T-helper 22 cell (primary cell): Measurements from ENCODE around the gene PDE12.
"Not testable (repeated sequence)": the region's sequence is repeated elsewhere in the genome, so short reads cannot be mapped to it uniquely, and the experiment has no call there.

Experiments
- DNase-seq: peaks from one replicate; pipeline ENCODE4 v3.0.0-alpha.2; 2020; ENCODE audit warnings: low read depth

The PDE12 gene

DNA sequence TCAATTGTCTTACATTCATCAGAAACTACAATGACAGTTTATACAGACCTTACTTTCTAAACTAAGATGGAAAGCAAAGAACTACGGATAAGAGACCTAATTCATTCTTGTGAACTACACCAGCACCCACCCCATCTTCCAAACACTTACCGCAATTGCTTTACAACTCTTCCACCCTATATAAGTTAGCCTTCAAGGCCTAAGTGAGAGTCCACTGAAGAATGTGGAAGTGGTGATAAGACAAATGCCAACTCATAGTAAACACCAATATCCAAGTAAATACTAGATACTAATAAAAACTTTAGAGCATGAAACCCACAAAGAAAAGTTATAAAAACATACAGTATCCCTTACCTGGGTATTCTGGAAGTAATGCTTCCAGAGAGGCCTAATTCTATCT is 27.5 kb downstream of the PDE12 start:
- DNase-seq, result no peak

DNA sequence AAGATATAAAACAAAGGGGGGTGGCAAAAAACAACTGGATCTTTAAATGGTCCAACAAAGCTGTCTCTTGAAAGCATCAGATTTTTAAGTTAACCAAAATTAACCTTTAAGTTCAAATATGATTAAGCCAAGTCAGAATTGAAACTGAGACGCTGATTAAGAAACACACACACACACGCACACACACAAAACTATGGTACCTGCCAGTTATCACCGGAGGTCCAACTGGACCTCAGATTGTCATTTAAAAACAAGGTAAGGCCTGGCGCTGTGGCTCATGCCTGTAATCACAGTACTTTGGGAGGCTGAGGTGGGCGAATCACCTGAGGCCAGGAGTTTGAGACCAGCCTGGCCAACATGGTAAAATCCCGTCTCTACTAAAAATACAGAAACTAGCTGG is 30.7 kb downstream of the PDE12 start:
- DNase-seq, result no peak

DNA sequence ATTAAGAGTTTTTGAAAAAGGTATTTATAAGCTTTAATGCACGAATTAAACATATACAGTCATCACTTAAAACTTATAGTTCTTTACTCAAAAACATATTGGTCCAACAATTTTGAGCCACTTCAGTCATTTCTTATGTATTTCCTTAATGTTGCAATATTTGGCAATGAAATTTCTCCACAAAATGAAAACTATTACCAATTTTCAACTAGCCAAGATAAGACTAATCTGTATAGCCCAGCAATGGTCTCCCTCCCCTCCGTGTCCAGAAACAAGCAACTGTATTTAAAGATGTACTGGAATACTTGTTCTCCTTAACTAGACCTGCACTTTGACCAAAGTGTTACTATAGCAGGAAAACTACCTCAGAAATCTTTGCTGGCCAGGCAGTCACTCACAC is 31.8 kb downstream of the PDE12 start:
- no peak for DNase-seq

DNA sequence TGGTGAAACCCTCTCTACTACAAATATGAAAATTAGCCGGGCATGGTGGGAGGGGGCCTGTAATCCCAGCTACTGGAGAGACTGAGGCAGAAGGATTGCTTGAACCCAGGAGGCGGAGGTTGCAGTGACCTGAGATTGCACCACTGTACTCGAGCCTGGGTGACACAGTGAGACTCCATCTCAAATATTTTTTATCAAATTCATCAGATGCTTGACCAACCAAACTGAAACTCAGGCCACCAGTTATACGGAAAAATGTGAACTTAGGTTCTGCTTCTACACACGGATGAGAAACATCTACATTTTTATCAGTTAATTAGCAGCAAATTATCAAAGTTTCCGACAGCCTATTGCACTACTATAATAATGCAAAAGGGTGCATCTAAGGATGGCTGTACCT is 36.2 kb downstream of the PDE12 start:
- no peak for DNase-seq

DNA sequence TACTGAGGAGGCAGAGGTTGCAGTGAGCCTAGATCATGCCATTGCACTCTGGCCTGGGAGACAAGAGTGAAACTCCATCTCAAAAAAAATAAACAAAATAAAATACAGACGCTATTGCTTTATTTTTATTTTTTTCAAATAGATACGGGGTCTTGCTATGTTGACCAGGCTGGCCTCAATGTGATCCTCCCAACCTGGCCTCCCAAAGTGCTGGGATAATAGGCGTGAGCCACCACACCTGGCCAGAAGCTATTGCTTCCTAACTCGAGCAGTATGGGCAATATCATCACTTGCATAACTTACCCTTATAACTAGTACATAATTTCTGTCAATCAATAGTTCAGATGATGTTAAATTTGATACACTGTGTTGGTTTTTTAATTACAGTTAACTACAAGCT is 38.1 kb downstream of the PDE12 start:
- DNase-seq, result no peak

DNA sequence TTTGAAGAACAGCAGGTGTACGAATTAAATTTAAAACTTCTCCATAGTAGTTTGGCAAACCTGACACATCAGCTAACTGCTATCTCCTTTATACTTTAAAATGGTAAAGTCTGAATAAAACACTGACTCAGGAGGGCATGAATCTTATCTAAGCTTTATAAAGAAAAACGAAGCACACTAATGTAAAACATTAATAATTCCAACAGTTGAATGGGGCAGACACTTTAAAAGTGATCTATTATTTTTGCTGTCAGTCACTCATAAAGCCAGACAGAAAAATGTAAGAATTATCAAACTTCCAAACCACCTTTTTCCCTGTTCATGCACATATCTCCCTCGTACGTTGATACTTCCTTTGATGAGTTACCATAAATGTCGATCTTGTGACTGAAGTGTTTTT is 38.5 kb downstream of the PDE12 start:
- no peak for DNase-seq

DNA sequence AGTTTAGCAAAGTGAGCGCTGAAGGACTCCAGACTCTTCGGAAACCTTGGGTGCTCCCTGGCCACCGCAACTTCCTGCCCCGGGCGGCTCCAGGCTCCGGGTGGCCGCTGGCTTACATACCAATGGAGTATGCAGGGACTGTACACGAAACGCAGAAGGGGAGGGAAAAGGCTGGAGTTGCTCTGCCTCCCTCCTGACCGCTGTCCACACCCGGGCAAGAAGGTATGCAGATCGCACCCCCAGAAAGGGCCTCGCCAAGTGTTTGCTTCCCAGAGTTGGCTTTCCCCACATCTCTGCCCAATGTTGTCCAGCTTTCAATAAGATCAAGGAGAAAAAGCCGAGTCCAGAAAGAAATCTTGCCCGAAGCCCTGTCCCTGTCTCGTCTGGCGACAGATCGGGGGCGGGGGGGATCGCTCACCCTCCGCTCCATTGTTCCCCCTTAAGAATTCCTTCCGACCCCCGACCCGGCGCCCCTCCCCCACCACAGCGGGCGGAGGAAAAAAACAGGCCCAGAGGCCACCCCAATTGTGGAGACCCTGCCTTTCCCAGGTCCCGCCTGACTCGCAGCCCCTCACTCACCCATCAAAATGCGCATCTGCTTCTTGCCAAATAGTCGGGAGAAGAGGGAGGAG is 40.5 kb downstream of the PDE12 start:
- peak; percentile 53 for DNase-seq

DNA sequence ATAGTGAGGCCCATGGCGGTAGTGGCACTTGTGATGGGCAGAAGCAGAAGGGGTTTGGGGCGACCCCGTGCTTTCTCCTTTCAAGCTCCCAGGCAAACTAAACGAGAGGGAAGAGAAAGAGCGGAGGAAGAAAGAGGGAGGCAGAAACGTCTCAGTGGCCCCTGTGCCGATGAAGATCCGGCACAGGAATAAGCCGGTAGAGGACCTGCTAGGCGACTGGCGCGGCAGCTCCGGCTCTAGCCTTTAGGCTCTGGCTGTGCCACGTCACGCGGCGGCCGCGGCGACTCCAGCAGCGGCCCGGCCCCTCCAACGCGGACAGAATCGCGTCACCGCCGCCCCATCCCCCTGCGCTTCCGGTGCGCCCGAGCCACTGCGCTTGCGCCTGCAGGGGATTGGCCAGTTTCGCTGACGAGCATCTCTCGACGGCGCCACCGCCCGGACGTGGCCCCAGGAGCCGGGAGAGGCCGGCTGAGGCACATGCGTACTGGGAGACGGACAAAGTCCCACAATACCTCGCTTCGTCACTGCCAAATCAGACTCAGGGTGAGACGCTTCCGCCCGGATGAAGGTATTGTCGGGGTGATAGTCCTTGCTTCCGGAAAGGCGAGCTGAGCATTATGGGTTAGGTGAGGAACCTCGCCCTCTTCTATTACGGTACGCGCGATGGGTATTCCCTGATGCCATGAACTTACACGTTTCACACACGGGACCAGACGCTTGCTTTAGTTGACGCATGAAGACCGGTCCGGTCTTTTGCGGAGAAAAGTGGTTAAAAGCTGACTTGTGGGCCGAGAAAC is 41.3 kb downstream of the PDE12 start, which contains the start of gene ARF4:
Gene ARF4 (minus strand): TSS at position 218 of the 797 bp plus-strand sequence. CDS start 204 bp downstream, at position 14.
- peak; percentile 100 for DNase-seq

DNA sequence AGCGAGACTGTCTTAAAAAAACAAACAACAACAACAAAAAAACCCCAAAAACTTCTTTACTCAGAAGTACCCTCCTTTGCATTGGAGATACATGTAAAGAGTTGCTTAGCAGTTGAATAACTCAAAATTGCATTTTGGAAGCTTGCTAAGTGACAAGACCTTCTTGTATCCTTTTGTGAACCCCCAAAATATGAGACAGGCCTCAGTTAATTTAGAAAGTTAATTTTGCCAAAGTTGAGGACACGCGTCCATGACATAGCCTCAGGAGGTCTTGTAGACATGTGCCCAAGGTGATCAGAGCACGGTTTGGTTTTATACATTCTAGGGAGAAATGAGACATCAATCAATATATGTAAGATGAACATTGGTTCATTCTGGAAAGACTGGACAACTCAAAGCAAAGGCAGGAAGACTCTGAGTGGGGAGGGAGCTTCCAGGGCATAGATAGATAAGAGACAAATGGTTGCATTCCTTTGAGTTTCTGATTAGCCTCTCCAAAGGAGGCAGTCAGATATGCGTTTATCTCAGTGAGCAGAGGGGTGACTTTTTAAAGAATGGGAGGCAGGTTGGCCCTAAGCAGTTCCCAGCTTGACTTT is 42.8 kb downstream of the PDE12 start:
- DNase-seq, result no peak

DNA sequence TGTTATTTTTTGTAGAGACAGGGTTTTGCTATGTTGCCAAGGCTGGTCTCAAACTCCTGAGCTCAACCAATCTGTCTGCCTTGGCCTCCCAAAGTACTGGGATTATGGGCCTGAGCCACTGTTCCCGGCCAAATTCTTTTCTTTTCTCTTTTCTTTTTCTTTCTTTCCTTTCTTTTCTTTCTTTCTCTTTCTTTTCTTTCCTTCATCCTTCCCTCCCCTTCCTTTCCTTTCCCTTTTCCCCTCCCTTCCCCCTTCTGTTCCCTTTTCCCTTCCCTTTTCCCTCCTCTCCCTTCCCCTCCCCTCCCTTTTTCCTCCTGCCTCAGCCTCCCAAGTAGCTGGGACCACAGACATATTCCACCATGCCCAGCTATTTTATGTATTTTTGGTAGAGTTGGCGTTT is 44.1 kb downstream of the PDE12 start:
- no peak for DNase-seq

DNA sequence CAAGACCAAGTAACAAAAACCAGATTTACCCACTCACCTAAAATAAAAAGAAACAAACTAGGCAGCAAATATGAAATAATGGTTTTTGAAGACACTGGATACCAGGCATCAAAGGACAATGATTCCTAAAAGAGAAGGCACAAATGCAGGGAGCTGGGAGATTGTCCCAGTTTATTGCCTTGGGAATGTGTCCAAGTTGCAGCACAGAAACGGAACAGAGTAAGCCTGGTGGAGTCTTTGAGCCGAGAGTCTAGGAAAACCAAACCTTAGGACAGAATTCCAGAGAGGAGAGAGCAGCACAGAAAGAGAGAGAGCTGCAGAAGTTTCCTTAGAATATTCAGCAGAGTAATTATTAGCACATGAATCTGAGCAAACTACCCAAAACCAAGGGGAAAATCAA is 48.9 kb downstream of the PDE12 start:
- no peak for DNase-seq

DNA sequence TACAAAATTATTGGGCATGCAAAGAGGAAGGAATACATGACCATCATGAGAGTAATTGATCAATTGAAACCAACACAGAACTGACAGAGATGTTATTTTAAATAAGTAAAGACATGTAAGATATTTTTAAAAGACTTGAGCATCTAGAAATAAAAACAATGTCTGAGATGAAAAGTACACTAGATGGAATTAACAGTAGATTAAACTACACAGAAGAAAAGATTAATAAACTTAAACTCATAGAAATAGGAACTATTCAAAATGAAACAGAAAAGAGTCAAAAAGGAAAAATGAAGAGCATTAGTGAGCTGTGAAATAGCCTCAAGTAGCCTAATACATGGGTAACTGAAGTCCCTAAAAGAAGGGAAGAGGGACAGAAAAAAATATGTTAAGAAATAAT is 49.6 kb downstream of the PDE12 start:
- no peak for DNase-seq

DNA sequence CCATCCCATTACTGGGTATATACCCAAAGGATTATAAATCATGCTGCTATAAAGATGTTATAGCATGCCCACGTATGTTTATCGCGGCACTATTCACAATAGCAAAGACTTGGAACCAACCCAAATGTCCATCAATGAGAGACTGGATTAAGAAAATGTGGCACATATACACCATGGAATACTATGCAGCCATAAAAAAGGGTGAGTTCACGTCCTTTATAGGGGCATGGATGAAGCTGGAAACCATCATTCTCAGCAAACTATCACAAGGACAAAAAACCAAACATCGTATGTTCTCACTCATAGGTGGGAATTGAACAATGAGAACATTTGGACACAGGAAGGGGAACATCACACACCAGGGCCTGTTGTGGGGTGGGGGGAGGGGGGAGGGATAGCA is 55.8 kb downstream of the PDE12 start:
- DNase-seq, result not testable (repeated sequence)

DNA sequence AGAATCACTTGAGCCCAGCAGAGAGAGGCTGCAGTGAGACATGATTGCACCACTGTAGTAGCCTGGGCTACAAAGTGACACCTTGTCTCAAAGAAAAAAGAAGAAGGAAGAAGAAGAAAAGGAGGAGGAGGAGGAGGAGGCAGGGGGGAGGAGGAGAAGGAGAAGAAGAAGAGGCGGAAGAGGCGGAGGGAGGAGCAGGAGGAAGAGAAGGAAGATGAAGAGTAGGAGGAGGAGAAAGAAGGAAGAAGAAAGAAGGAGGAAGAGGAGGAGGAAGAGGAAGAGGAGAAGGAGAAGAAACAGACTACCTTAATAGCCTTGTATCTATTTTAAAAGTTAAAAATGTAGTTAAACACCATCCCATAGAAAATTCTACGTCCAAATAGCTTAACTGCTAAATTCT is 60.2 kb downstream of the PDE12 start:
- DNase-seq, result no peak
